HFFc6 (cell line): ENCODE measurements around the gene ABCA7. TPM values are rescaled to one million over a fixed set of nuclear protein-coding genes. Genes with fewer than 3 reads are reported as not detected.

Experiments used
- DNase-seq: peaks from one replicate; pipeline ENCODE4 v3.0.0-alpha.2; 2018
- H3K27ac Mint-ChIP-seq: 2 replicates; pipeline ENCODE4 v1.8.0; 2020; ENCODE audit warnings: mild to moderate bottlenecking, mixed read lengths
- H3K27me3 Mint-ChIP-seq: 2 replicates; pipeline ENCODE4 v1.8.0; 2021; ENCODE audit warnings: mild to moderate bottlenecking, moderate library complexity, mixed read lengths; ENCODE audit not compliant: insufficient read depth
- H3K36me3 Mint-ChIP-seq: 2 replicates; pipeline ENCODE4 v1.8.0; 2021; ENCODE audit warnings: low read depth, mixed read lengths
- H3K4me1 Mint-ChIP-seq: 2 replicates; pipeline ENCODE4 v1.8.0; 2020; ENCODE audit warnings: low read depth, mixed read lengths
- H3K4me3 Mint-ChIP-seq: 2 replicates; pipeline ENCODE4 v1.8.0; 2020; ENCODE audit warnings: mild to moderate bottlenecking, moderate library complexity, mixed read lengths
- H3K9me3 Mint-ChIP-seq: 2 replicates; pipeline ENCODE4 v1.8.0; 2020; ENCODE audit warnings: mild to moderate bottlenecking, mixed read lengths
- CTCF ChIP-seq: fragments of 200-600 bp; sonication (generic); IDR thresholded peaks from 2 replicates; pipeline ENCODE4 v1.5.0; 2021; ENCODE audit warnings: antibody characterized with exemption, mild to moderate bottlenecking
- total RNA-seq, 6 experiments: library from RNA; stranded (reverse); fragmentation: NEBNext Ultra II Directional; extraction: Animal tissue kit (Norgen Biotek cat#: 25700); gene quantifications; 2 replicates in 1 of 6; 3 replicates in 5 of 6; pipeline ENCODE4 v1.2.3, GENCODE V29; 2021

ABCA7 gene
- total RNA-seq, 6 experiments from 2014 or later: 4.6 to 8.1 (median 6.6) TPM

GRCh38 chr19:1070931-1071791 lies 31.3 kb downstream of the ABCA7 start:
- H3K4me1 Mint-ChIP-seq: peaks cover 13% of the 10 kb centered on the region
- no peaks in the 10 kb centered on the region for H3K9me3 Mint-ChIP-seq
- TF ChIP-seq CTCF: 0 out of 2 replicates have a peak, but pooled peaks have one; percentile 3
- peaks cover 19% of the 10 kb centered on the region for H3K27me3 Mint-ChIP-seq
- DNase-seq: no peak
- H3K27ac Mint-ChIP-seq: no peak overlapping the region
- H3K36me3 Mint-ChIP-seq: no peaks in the 10 kb centered on the region
- peak overlapping the region; percentile 21 for H3K4me3 Mint-ChIP-seq

GRCh38 chr19:1072371-1073015 lies 32.6 kb downstream of the ABCA7 start:
- Mint-ChIP-seq H3K36me3 (no peaks in the 10 kb centered on the region), H3K27ac (no peak overlapping the region), H3K9me3 (no peaks in the 10 kb centered on the region), H3K4me1 (peaks cover 13% of the 10 kb centered on the region), H3K4me3 (no peak overlapping the region), H3K27me3 (peaks cover 17% of the 10 kb centered on the region)
- no peak for DNase-seq
- TF ChIP-seq CTCF: no peak

GRCh38 chr19:1073063-1073955 lies 33.4 kb downstream of the ABCA7 start:
- H3K36me3 Mint-ChIP-seq: no peaks in the 10 kb centered on the region
- no peak for TF ChIP-seq CTCF
- no peak overlapping the region for H3K4me3 Mint-ChIP-seq
- H3K4me1 Mint-ChIP-seq: peaks cover 13% of the 10 kb centered on the region
- no peaks in the 10 kb centered on the region for H3K9me3 Mint-ChIP-seq
- peaks cover 14% of the 10 kb centered on the region for H3K27me3 Mint-ChIP-seq
- no peak for DNase-seq
- H3K27ac Mint-ChIP-seq: no peak overlapping the region

- Mint-ChIP-seq H3K4me3 (no peak overlapping the region), H3K9me3 (no peaks in the 10 kb centered on the region), H3K4me1 (peaks cover 13% of the 10 kb centered on the region), H3K27ac (no peak overlapping the region), H3K36me3 (no peaks in the 10 kb centered on the region), H3K27me3 (peaks cover 10% of the 10 kb centered on the region; the same call in 1 of the 2 replicates)
- no peak for DNase-seq
- TF ChIP-seq CTCF: no peak
Observed at GRCh38 chr19:1073956-1074517, 34.1 kb downstream of the ABCA7 start.
